WERI-Rb-1 (cell line): Measurements from ENCODE around the gene PAPPA.

Experiments used
- DNase-seq: peaks from one replicate; pipeline ENCODE4 v3.0.0-alpha.2; 2020
- H3K27ac ChIP-seq: fragments of 250-450 bp; sonication (Bioruptor Pico); 2 replicates; pipeline ENCODE4 v1.5.1; 2020; ENCODE audit warnings: mild to moderate bottlenecking, moderate library complexity
- H3K27me3 ChIP-seq: fragments of 250-450 bp; sonication (Bioruptor Pico); 2 replicates; pipeline ENCODE4 v1.5.1; 2021; ENCODE audit warnings: mild to moderate bottlenecking, low read depth, moderate library complexity; ENCODE audit not compliant: insufficient read depth, severe bottlenecking
- H3K36me3 ChIP-seq: fragments of 250-450 bp; sonication (Bioruptor Pico); 2 replicates; pipeline ENCODE4 v1.5.1; 2020; ENCODE audit warnings: mild to moderate bottlenecking, moderate library complexity
- H3K4me3 ChIP-seq: 2 replicates; pipeline ENCODE4 v1.5.1; 2011; ENCODE audit warnings: low read depth, mild to moderate bottlenecking, control low read depth, low read length
- H3K9me3 ChIP-seq: fragments of 250-450 bp; sonication (Bioruptor Pico); 2 replicates; pipeline ENCODE4 v1.5.1; 2021; ENCODE audit warnings: mild to moderate bottlenecking, moderate library complexity; ENCODE audit not compliant: severe bottlenecking
- CTCF ChIP-seq: IDR thresholded peaks from 2 replicates; pipeline ENCODE4 v1.5.1; 2011; ENCODE audit warnings: low read depth, mild to moderate bottlenecking, control low read depth, inconsistent platforms, low read length

The PAPPA gene

GRCh38 chr9:116276196-116276493 lies 122.6 kb downstream of the PAPPA start:
- Histone ChIP-seq H3K36me3 (no peaks in the 10 kb centered on the region), H3K9me3 (no peaks in the 10 kb centered on the region), H3K27me3 (no peaks in the 10 kb centered on the region), H3K4me3 (no peak overlapping the region), H3K27ac (no peak overlapping the region)
- DNase-seq: no peak
- no peak for TF ChIP-seq CTCF

GRCh38 chr9:116276651-116277121 lies 123.1 kb downstream of the PAPPA start:
- H3K27me3 ChIP-seq: no peaks in the 10 kb centered on the region
- TF ChIP-seq CTCF: no peak
- no peak overlapping the region for H3K27ac ChIP-seq
- no peak overlapping the region for H3K4me3 ChIP-seq
- no peak for DNase-seq
- H3K9me3 ChIP-seq: no peaks in the 10 kb centered on the region
- no peaks in the 10 kb centered on the region for H3K36me3 ChIP-seq

GRCh38 chr9:116278326-116278725 lies 124.7 kb downstream of the PAPPA start:
- no peaks in the 10 kb centered on the region for H3K36me3 ChIP-seq
- H3K27me3 ChIP-seq: no peaks in the 10 kb centered on the region
- H3K9me3 ChIP-seq: no peaks in the 10 kb centered on the region
- H3K4me3 ChIP-seq: no peak overlapping the region
- no peak for DNase-seq
- no peak for TF ChIP-seq CTCF
- no peak overlapping the region for H3K27ac ChIP-seq

- Histone ChIP-seq H3K27ac (no peak overlapping the region), H3K9me3 (no peaks in the 10 kb centered on the region), H3K36me3 (no peaks in the 10 kb centered on the region), H3K4me3 (no peak overlapping the region), H3K27me3 (no peaks in the 10 kb centered on the region)
- DNase-seq: no peak
- no peak for TF ChIP-seq CTCF
Measured at GRCh38 chr9:116279230-116279629, 125.6 kb downstream of the PAPPA start.

GRCh38 chr9:116280529-116280928 lies 126.9 kb downstream of the PAPPA start:
- no peaks in the 10 kb centered on the region for H3K27me3 ChIP-seq
- no peak for TF ChIP-seq CTCF
- H3K27ac ChIP-seq: no peak overlapping the region
- H3K36me3 ChIP-seq: no peaks in the 10 kb centered on the region
- H3K4me3 ChIP-seq: no peak overlapping the region
- no peak for DNase-seq
- H3K9me3 ChIP-seq: no peaks in the 10 kb centered on the region

- DNase-seq: no peak
- Histone ChIP-seq H3K27me3 (no peaks in the 10 kb centered on the region), H3K27ac (no peak overlapping the region), H3K36me3 (no peaks in the 10 kb centered on the region), H3K9me3 (no peaks in the 10 kb centered on the region), H3K4me3 (no peak overlapping the region)
- TF ChIP-seq CTCF: no peak
Measured at GRCh38 chr9:116282597-116282996, 129.0 kb downstream of the PAPPA start.
